ENCODE measurements around the gene CPXM2.

The CPXM2 gene

GRCh38 chr10:123847686-123848432 lies 43.7 kb downstream of the CPXM2 start:
- DNase-seq: no peak

- no peak for DNase-seq
Measured at GRCh38 chr10:123843835-123844234, 47.8 kb downstream of the CPXM2 start.

GRCh38 chr10:123842692-123843385 lies 48.8 kb downstream of the CPXM2 start:
- no peak for DNase-seq

DNA sequence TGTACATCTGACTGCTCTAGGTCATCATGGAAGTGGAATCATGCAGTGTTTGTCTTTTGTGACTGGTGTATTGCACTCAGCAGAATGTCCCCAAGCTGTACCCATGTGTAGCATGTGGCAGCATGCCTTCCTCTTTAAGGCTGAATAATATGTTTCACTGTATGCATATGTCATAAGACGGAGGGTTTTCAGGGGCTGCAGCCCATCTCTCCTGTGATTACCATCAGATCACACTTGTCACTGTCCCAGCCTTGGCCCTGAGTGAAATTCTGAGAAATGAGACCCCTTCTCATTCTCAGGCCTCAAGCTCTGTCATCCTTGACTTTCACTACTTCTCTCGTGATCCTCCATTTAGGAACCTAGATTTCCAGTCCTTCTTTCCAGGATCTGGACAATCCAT lies 50.0 kb downstream of the CPXM2 start:
- no peak for DNase-seq

DNA sequence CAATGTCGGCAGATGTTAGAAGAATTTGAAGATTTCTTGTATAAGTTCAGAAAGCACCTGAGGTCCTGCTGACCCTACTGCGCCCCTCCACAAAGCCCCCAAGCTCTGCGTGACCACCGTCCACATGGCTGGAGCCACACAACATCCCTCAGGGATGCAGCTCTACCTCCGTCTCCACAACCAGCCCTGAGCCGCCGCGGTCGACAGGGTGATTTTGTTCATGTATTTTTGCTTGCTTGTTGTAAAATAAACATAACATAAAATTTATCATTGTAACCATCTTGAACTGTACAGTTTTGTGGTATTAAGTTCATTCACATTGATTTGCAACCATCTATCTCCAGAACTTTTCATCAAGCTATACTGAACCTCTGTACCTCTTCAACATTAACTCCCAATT lies 50.5 kb downstream of the CPXM2 start:
- no peak for DNase-seq

DNA sequence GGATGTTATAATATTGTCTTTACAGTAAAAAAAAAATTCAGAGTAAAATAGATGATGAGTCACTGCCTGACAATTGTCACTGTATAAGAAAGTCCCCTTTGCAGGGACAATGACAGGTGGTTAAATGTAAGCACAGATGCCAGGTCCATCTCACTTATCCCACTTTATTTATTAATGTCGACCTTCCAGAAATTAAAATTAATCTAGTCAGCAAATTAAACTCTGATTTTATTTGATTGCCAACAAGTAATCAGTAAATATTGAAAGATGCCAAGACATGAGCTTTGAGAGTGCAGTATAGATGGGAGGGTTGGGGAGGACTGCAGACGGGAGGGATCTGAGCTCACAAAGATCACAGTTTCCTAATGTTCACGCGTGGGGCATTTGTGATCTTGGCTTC lies 50.9 kb downstream of the CPXM2 start:
- no peak for DNase-seq

DNA sequence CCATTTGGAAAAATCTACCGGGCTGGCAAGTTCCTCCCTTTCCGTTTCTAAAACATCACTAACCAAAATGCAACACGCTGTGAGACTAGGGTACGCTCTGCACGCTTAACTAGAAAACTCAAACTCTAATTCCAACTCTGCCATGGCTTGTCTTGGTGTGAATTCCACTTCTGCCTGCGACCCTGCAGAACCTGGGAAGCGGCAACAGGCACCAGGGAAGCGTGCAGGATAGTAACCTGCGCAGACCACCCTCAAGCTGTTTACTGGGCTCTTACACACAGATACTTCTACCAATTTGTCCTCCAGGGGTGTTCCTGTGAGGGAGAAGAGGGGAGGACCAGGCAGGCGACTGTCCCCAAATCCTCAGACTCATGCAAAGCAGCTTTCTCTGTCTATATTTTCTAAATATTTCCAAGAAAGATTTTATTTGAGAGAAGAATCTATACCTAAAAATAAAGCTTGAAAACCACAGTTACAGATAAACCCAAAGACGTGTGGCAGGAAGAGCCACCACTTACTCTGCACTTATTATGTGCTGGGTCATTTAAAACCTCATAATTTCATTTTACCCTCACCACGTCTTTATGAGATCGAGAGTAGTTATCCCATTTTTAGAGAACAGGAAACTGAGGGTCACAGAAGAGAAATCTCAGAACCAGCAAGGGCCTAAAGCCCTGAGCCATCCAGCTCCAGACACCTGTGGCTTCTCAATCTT lies 52.9 kb downstream of the CPXM2 start:
- DNase-seq: no peak

DNA sequence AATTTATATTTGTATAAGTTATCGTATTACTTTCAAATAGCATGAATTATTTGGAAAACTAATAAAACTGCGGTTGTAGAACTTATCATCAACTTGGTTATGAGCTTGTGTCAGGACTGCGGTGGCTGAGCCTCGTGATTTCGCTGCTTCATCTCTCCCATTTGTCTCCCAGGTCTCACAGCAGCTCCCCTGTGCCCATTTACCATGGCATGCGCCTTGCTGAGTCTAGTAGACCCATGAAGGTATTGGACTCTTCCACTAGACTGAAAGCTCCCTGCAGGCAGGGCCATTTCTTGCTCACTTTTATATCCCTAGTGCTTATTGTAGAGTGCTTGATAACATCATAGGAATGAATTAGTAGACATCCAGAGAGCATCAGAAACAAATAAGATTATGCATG lies 53.9 kb downstream of the CPXM2 start:
- no peak for DNase-seq

GRCh38 chr10:123836418-123837145 lies 55.0 kb downstream of the CPXM2 start:
- no peak for DNase-seq

GRCh38 chr10:123835575-123835974 lies 56.0 kb downstream of the CPXM2 start:
- no peak for DNase-seq

DNA sequence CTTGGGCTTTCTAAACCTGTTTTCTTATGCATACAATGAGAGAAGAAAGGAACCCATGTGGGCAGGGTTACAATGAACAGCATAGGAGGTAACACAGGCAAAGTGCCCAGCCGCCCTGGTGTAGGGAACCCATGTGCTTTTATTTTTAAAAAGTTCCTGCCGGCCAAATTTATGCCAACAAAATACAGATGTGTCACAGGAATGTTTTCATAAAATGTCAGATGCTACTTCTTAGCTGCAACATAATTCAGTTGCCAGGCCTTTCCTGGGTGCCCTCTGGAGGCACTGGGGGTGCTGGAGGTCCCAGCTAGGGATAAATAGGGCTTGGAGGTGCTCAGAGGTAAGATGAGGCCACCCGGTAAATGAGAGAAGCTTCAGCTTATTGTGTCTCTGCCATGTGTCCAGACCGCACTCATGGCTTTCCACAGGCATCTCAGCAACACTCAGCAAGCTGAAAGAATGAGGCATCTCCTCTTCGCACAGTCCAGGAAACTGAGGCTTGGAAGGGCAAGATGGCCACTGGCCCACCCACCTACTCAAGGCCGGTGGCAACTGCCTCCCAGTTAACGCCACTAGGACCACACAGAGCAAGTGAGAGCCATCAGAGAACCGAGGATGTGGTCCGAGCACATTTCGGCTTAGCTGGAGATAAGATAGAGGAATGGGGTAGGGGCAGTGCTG lies 58.3 kb downstream of the CPXM2 start:
- DNase-seq: no peak

GRCh38 chr10:123831259-123831658 lies 60.3 kb downstream of the CPXM2 start:
- DNase-seq: no peak

- no peak for DNase-seq
Measured at GRCh38 chr10:123821136-123821535, 70.5 kb downstream of the CPXM2 start.

GRCh38 chr10:123809632-123810031 lies 82.0 kb downstream of the CPXM2 start:
- no peak for DNase-seq

DNA sequence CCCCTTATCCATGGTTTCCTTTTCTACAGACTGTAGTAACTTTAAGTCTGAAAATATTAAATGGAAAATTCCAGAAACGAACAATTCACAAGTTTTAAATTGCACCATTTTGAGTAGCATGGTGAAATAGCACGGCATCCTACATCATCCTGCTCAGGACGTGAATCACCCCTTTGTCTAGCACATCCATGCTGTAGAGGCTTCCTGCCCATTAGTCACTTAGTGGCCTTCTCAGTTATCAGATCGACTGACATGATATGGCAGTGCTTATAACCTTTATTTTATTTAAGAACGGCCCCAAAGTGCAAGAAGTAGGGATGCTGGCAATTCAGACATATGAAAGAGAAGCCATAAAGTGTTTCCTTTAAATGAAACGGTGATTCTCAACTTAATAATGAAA lies 82.7 kb downstream of the CPXM2 start:
- no peak for DNase-seq

DNA sequence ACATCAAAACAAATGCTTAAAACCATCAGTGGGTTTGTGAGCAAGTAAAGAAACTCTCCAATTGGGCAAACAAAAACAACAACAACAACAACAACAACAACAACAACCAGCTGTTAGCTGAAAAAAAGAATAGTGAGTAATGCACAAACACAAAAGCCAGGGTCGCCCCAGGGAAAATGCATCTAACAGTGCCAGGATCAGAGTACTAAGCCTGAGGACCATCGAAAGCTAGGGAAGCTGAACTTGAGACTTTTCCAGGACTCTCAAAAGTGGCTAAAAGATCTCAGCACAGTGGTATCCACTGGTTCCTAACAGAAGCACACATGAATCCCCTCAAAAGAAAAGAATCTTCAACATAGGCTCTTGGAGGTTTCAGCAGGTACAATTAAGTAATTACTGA lies 83.3 kb downstream of the CPXM2 start:
- no peak for DNase-seq

DNA sequence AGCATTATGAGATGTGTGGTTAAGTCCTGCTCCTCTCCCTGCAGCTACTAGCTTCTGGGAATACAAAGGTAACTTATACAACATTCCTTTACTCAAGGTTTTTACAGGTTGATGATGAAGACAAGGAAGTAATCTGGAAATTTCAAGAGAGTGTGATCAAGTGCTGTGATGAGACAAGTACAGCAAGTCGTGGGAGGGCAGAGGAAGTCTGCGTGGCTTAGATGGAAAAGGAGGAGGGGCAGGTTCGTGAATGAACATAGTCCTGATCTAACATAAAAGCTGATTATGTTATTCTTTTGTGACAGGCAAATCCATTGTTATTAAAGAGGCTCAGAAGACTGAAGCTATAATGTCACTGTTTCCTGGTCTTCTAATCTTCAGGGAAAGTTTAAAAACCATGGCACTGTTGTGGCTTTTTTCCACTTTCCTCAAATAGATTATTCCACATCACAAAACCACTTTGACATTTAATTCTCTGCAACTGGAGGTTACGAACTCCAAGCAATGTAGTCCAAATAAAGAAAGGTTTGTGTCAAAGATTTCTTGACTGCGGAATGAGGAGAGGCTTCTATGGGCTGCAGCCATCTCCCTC lies 84.1 kb downstream of the CPXM2 start:
- no peak for DNase-seq

- no peak for DNase-seq
Measured at GRCh38 chr10:123804716-123805115, 86.9 kb downstream of the CPXM2 start.

- DNase-seq: no peak
Measured at GRCh38 chr10:123800821-123801220, 90.8 kb downstream of the CPXM2 start.

- no peak for DNase-seq
Measured at GRCh38 chr10:123800289-123800688, 91.3 kb downstream of the CPXM2 start.

- no peak for DNase-seq
Measured at GRCh38 chr10:123798856-123799255, 92.8 kb downstream of the CPXM2 start.

DNA sequence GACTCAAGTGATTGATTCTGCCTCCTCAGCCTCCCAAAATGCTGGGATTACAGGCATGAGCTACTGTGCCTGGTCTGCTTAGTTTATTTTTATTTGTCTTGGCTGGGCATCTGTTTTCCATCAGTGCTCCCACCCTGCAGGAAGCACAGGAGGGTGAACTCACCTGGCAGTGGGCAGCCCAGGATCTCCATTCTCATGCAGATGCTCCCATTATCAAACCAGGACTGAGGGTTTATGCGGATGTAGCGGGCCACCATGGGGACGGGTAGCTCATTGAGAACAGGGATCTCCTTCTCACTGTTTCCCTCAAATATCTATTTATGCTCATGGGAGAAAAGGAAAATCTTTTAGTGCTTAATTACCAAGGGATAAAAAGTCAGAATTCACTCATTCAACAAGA lies 93.8 kb downstream of the CPXM2 start:
- no peak for DNase-seq
